RCC 7860 (cell line): ENCODE measurements around the gene HOMER3.
"Not testable (repeated sequence)": the region's sequence is repeated elsewhere in the genome, so short reads cannot be mapped to it uniquely, and the experiment has no call there.

ENCODE experiments used
- DNase-seq: peaks from one replicate; pipeline ENCODE4 v3.0.0-alpha.2; 2015; ENCODE audit warnings: low spot score
- FAIRE-seq: peaks from 2 replicates; lab custom pipeline; 2012; peaks lifted over from hg19 to GRCh38; lab: Jason Lieb, UNC

HOMER3 gene

DNA sequence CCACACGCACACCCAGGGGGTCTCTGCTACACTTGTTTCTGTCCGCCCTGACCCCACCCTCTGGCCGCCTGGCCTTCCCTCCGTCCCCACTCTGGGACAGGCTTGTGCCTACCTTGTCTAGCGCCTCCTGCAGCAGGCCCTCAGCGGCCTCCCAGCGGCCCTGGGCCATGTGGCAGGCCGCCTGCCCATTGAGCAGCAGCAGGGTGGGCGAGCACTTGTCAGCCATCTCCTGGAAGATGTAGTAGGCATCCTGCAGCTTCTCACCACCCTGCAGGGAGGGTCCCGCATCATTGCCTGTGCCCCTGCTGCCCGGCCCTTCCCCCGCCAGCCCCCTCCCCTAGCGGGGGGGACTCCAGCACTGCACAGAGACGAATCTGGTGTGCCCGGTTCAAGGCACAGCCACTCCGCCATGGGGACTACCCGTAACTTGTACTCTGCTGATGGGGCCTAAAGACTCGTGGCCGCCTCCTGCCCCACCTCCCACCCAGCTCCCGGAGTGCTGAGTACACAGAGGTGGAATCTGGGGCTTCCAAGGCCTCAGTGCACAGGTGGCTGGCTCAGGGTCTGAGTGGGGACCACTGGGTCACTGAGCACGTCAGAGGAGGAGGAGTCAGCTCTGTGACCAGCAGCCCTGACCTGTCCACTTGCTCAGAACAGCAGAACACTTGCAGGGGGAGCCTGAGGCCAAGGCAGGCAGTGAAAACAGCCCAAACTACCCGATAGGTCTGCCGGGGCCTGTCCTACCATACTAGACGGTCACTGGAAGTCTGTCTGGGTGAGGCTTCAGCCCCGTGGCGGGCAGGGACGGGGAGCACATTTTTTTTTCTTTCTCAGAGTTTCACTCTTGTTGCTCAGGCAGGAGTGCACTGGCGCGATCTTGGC lies 37.6 kb downstream of the HOMER3 start:
- DNase-seq (no peak), FAIRE-seq (no peak)

GRCh38 chr19:18902519-18902918 lies 38.5 kb downstream of the HOMER3 start:
- DNase-seq, FAIRE-seq: not testable (repeated sequence)

DNA sequence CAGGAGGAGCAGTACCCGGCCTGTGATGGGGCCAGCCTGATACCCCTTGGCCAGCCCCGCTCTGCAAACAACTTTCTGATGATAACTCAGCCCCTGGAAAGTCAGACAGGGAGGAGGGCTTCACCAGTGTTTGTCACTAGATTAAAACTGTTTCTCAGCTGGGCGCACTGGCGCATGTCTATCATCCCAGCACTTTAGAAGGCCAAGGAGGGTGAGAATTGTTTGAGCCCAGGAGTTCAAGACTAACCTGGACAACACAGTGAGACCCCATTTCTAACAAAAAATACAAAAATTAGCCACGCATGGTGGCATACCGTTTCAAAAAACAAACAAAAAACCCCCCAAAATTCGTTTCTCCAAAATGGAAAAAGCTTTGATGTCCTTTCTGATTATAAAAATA lies 39.5 kb downstream of the HOMER3 start:
- DNase-seq: no peak
- FAIRE-seq: no peak

- no peak for DNase-seq
- no peak for FAIRE-seq
Observed at GRCh38 chr19:18900700-18901481, 40.1 kb downstream of the HOMER3 start.

DNA sequence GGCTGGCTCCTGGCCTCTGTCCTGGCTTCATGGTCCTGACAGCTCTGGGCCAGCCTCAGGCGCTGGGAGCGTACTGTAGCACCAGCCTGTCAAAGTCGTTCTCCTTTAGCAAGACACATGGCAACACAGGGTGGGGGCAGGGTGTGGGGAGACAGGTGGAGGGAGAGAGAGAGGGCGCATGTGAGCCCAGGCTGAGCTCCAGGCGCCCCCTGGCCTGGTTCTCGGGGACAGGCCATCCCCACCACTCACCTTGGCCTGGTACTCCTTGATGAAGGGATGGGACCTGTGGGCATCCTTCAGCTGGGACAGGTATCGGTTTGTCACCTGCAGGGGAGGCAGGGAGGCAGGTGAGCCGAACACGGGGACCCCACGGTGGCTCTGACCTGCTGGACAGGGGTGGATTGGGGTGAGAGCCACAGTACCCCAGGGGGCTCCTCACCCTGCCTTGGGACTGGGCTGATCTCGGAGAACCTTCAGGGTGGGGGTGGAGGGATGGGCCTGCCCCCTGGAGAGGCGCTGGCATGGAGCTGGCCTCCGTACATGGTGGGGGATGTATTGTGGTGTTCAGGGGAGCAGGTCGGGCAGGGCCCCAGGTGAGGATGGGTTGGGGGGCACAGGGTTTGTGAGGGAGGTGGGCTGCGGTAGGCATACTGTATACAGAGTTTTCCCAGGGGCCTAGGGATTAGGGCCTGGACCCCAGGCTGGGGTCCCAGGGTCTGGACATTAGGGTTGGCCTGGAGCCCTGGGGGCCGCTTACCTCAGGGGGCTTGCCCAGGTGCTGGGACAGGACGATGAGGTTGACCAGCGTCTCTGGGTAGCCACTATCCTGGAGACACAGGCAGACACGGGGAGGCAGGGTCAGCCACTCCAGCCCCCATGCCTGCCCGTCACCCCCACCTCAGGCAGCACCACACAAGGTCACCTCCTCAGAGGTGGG lies 41.1 kb downstream of the HOMER3 start:
- FAIRE-seq (no peak), DNase-seq (no peak)

DNA sequence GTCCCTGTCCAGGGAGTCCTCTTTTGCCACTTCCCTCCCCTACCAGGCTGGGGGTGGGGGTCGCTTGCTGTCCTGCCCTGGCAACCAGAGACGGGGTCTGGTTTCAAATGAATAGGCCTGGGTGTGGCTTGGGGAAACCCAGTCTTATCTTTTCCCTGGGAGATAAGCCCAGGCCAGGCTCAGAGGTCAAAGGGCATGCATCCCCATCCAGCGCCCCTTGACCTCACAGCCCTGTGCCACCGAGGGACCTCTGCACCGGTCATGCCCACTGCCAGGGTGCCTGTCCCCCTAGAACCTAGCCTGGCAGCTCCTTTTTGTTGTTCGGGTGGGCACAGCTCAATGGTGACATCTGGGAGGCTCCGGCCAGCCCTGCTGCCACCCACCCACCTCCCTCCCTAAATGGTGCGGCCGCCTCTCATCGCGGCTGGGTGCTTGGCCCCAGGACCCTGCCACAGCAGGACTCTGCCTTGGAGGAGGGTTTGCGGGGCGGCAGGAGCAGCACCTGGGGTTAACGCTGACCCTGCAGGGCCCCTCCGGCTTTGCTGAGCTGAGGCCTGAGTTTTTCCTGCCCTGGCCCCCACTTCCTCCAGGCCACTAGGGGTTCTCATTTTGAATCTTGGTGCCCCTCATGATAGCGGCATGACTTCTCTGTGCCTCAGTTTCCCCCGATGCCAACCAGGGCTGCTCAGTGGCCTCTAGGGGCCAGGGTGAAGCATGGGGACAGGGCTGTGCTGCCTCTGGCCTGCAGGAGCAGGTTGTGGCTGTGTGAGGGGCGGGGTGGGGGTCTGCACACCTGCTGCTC lies 42.2 kb downstream of the HOMER3 start:
- DNase-seq: no peak
- FAIRE-seq: no peak

GRCh38 chr19:18898081-18898606 lies 42.9 kb downstream of the HOMER3 start:
- no peak for FAIRE-seq
- DNase-seq: no peak

- DNase-seq: no peak
- FAIRE-seq: no peak
Observed at GRCh38 chr19:18897094-18898029, 43.7 kb downstream of the HOMER3 start.

DNA sequence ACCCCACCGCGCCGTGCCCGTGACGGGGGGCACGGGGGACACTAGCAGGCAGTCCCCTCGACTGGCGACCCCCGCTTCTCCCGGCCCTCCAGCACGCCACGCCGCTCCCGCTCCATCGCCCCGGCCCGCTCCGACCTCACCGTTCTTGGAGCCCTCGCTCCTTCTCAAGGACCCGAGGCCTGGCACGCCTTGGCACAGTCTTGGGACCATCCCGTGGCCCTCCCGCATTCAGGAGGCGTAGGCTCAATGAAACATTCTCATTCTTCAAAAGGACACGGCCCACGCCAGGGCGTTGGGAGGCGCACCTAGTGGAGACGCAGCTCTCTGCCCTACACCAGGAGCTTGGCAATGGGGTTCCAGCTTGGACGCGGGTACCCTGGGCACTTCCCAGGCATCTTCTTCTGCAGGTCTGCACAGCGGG lies 44.6 kb downstream of the HOMER3 start:
- FAIRE-seq (no peak), DNase-seq (no peak)

DNA sequence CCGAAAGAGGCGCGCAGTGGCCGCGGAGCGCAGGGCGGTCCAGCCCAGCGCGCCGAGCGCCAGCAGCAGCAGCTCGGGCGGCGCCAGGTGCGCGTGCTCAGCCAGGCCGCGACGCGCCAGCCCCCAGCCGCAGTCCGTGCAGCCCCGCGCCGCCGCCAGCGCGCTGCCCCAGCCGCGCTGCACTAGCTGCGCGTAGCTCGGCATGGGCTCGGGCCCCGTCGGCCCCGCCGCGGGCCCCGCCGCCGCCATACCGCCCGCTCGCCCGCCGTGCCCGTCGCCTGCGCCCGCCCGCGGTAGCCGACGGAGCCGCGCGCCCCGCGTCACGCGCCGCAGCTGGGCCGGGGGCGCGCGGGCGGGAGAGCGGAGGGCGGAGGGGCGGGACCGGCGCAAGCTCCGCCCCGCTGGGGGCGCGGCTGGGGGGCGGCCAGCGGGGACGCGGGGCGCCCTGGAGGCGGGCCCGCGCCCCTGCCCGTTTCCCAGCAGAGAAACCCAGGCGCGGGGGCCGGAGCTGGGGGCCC lies 45.1 kb downstream of the HOMER3 start, which contains the start of gene CERS1:
Gene CERS1, minus strand, starts transcription at position 335 of the 518 bp plus-strand sequence. Its CDS starts 86 bp downstream, at position 249.
- no peak for DNase-seq

DNA sequence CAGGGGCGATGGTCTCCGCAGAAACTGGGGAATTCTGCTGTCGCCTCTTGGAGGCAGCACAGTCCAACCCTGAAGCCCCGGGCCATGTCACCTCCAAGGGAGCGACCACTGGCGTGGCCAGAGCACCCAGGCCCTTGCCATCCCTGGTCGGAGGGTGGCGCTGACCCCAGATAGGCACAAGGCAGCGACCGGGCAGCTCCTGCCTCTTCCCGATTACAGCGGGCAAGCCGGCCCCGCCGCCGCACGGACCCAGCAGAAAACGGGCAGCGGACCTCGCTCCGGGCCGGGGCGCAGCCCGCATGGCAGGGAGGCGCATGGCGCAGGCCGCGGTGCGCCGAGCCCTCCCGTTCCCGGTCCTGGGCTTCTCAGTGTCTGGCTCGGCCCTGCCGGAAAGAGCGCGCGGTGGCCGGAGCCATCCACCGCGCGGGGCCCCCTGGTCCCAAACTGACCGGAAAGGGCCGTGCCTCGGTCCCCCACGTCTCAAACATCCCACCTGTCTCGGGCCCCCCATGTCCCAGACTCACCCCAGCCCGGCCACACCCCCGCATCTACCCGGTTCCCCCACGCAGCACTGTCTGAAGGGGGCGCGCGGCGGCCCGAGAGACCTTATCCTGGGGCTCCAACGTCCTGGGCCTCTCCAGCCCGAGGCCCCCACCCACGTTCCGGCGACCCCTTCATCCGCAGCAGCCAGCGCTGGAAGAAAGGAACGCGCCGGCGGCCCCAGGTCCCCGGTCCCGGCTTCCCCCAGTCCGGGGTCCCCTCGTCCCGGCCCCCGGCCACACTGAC lies 45.8 kb downstream of the HOMER3 start:
- FAIRE-seq (no peak), DNase-seq (peak; percentile 46)

More for the DNA sequence above, 45.1 kb downstream of the HOMER3 start, which contains the start of gene CERS1:
- FAIRE-seq: no peak

DNA sequence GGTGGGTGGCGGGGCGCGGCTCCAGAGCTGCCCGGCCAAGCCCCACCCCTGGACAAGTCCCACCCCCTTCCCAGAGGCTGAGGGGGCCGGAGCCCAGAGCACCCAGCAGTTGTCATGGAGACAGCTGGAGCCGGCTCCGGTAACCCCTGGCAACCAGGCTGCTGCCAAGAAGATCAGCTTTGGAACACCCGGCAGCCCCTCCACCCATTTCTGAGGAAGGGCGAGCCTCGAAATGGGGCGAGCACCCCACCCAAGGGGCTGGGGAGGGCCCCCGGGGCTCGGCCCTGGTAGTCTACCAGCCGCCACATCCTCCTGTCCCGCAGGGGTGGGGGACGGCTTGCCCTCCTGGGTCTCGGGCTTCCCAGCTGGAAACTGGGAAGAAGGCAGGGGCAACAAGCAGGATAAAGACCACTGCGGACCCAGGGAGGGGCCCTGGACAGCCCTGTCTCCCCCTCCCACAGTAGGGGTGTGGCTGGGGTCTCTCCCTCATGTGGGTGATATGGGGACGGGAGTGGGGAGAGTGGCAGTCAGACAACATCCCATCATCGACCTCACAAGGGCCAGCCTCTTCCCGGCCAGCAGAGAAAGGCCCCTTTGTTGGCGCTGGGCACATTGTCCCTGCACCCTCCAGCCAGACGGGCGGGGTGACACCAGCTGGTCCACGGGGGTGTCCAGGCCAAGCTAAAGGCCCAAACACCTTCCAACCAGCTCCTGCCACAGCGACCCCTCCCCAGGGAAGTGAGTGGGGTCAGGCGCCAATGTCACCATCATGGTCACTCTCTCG lies 46.6 kb downstream of the HOMER3 start:
- DNase-seq (no peak), FAIRE-seq (no peak)

GRCh38 chr19:18893587-18894253 lies 47.3 kb downstream of the HOMER3 start:
- FAIRE-seq: no peak
- DNase-seq: no peak

- FAIRE-seq (no peak), DNase-seq (no peak)
Observed at GRCh38 chr19:18889949-18890745, 50.9 kb downstream of the HOMER3 start.

GRCh38 chr19:18886972-18887371 lies 54.0 kb downstream of the HOMER3 start:
- FAIRE-seq (no peak), DNase-seq (no peak)
